B cell (primary cell): ENCODE data around the gene ETFA.

Source experiments
- CTCF ChIP-seq: fragments of 200-600 bp; IDR thresholded peaks from one replicate; pipeline ENCODE4 v1.8.0; 2022; ENCODE audit warnings: antibody characterized with exemption, mild to moderate bottlenecking
- EZH2 ChIP-seq: IDR thresholded peaks from 2 replicates; pipeline ENCODE4 v1.6.1; 2012; ENCODE audit warnings: borderline replicate concordance, low read depth, mild to moderate bottlenecking, moderate library complexity, low read length; ENCODE audit not compliant: insufficient read depth, poor library complexity, severe bottlenecking

DNA sequence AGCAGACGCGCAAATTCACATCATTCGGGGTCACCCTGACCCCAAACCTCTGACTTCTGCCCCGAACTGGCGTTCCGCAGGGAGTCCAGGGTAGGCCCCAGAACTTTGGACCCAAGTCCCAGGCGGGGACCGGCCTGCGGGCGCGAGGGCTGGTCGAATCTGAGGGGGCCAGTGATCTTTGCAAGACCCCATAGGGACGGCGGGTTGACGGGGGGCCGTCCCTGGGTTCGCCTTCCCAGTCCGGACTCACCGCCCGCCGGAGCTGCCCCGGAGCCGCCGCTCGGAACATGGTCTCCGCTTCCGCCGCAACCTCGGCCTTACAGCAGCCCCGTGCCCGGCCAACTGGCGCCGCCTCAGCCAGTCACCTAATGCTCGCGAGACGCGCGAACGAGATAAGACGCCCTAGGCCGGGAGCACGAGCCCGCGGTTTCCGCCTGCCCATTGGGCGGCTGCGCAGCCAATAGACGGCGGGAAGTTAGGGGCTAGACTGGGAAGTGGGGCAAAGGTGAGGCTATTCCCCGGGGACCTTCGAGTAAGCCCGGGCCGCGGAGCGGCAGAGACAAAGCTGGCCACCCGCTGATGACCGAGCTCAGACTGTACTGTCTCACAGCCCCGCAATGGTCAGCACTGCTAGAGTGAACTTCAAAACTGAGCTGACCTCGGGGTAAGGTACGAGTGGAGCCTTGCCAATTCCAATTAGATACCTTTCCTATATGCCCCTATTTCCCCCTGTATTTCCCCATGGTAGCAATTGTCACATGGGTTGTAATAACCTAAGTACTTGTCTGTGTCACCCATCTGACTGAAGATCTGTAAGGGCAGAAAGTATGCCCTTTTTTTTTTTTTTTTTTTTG lies at the start of gene ETFA:
- TF ChIP-seq CTCF: no peak
- no peak for TF ChIP-seq EZH2
